ENCODE data around the gene ELFN1.
A peak's percentile ranks its signal among the peaks of the same experiment; 100 is the strongest.

ELFN1 gene

GRCh38 chr7:1727812-1728570, 57.9 kb downstream of the ELFN1 start:
- no peak for DNase-seq

- no peak for DNase-seq
Observed at GRCh38 chr7:1729183-1729582, 59.1 kb downstream of the ELFN1 start.

DNA sequence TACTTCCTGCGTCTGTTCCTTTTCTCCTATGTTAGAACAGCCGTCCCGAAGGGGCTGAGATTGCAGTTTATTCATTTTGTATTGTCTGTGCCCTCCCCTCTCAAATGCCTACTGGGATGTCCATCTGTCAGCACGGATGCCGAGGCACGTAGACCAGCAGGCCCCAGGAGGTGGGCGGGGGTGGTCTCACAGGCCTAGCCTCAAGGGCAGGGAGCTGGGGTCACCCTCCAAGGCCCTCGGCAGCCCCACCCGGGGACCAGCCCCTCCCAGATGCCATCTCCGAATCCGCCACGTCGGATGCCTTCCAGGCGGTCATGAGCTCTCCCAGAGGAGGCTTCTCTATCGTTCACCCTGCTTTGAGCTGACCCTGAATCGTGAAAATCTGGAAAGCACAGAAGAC, 59.7 kb downstream of the ELFN1 start:
- no peak for DNase-seq

- no peak for DNase-seq
Observed at GRCh38 chr7:1732072-1732471, 62.0 kb downstream of the ELFN1 start.

- no peak for DNase-seq
Observed at GRCh38 chr7:1732645-1733044, 62.6 kb downstream of the ELFN1 start.

GRCh38 chr7:1733206-1733907, 63.3 kb downstream of the ELFN1 start:
- DNase-seq, result no peak

DNA sequence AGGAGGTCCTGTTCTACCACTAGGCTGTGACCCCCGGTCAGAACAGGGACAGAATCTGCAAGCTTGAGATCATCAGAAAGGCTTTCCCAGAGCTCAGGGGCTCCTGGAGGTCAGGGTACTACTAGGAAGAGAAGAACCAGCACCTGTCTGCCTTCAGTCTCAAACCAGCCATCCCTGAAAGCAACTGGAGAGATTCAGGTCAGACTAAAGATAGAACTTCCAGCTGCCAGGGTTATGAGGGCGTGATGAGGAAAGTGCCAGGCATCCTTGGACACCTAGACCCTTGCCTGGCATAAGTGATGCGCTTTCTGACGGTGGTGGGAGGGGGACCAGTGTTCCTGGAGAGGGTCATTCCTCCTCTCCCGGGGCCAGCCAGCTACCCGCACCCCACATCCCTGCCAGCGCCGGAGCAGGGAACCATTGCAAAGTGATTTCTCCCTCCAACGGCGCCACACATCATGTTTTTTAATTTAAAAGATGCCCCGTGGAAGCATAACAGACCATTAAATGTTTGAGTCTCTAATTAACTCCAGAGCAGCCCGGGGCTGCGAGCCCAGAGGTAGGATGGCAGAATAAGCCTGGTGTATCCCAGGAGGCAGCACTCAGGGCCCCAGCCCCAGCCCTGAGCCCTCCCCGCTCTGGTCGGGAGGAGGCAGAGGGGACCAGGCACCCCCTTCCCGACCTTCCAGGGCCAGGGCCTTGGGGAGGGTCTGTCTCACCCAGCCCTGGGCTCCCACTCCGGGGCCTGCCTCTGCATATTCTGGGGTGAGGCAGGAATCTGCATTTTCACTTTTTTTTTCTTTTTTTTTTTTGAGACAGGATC, 64.0 kb downstream of the ELFN1 start:
- no peak for DNase-seq

DNA sequence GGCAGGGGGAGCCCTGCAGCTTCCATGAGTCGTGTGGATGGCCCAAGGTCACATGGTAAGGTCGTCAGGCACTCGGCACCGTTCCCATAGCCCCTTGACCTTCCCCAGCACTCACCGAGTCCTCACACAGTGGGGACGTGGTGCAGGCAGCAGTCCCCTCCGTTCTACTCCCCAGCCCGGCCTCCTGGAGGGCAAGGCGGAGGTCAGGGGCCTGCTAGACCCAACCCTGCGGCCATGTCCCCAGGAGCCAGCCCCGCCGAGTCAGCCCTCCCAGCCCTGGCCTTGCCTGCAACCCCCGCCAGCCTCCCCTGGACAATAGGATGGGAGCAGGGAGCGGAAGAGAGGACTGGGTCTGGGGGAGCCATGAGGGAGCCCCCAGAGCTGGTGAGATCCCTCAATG, 65.2 kb downstream of the ELFN1 start:
- DNase-seq, result no peak

DNA sequence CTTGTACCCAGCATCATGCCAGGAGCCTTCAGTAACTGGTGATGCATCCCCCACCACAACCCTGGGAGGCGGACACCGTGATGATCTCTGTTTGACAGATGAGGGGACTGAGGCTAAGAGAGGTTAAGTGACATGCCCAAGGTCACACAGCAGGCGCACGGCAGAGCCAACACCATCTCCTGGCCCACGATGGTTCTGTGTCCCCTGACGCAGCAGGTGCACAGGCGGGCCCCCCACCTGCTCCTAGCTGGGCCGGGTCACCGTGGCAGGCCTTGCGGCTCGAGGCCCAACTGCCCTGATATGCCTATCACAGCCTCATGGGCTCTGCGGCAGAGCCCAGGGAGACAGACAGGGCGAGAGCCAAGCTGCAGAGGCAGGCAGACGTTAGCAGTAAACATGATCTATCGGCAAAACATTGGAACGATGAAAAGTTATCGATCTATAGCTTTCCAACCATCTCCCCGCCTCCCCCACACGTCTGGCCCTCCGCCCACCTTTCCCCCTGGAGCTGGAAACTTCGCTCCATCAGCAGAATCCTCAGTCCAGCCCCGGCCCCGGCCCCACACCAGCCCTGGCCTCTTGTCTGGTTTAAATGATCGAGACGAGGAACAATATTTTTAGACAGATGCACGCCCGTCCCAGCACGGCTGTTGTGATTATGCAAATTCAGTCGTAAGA, 65.9 kb downstream of the ELFN1 start:
- no peak for DNase-seq

- DNase-seq, result no peak
Observed at GRCh38 chr7:1736484-1736817, 66.4 kb downstream of the ELFN1 start.

DNA sequence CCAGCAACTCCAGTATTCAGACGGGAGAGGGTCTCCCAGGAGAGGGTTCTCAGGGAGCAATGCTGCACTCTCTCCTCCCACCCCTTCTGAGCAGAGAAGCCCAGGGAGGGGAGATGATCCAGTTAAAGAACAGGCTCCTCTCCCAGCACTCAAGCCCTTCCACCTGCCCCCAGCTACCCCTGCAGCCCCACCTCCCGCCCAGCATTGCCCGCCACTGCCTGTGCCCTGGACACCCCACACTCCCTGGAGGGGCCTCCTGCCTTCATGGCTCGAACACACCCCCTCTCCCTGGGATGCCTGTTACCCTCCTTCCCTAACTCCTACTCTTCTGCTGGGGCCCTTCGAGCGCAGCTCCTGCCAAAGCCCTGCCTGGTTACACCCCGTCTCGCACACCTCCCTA, 66.8 kb downstream of the ELFN1 start:
- no peak for DNase-seq

GRCh38 chr7:1737523-1737922, 67.4 kb downstream of the ELFN1 start:
- DNase-seq, result no peak

- DNase-seq, result no peak
Observed at GRCh38 chr7:1737956-1738355, 67.9 kb downstream of the ELFN1 start.

GRCh38 chr7:1738511-1738910, 68.4 kb downstream of the ELFN1 start:
- DNase-seq, result no peak

DNA sequence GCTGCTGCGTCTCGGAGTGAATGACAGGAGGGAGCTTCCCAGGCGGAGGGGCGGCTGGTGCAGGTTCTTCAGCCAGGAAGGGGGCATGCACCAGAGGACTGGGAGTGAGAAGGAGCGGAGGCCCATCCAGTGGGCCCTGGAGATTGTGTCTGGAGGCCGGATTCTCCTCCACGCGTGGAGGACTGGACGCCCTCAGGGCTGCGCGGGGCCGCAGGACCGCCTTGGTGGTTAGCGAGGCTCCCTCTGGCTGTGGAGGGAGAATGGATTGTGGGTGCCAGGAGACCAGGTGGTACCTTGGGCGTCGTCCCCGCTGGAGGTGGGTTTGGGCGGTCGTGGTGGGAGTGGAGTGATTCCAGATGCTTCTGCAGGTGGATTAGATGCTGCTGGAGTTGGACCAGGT, 68.9 kb downstream of the ELFN1 start:
- DNase-seq, result no peak

DNA sequence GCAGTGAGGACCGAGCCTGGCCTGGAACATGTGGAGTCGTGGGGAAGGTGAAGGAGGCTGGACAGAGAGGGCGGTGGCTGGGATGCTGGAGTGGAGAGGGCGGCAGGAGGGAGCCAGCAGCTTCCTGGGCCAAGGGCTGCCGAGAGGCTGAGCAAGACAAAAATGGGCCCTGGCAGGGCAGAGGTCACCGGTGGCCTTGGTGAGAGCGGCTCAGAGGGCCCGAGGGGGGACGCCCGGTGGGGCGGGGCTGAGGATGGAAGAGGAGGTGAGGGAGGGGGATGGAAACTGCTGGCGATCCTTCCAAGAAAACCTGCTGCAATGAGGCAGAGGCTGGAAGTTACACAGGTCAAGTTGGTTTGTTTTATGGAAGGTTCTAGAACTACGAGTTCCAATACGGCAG, 69.5 kb downstream of the ELFN1 start:
- no peak for DNase-seq

GRCh38 chr7:1740214-1740613, 70.1 kb downstream of the ELFN1 start:
- DNase-seq, result no peak

- no peak for DNase-seq
Observed at GRCh38 chr7:1741246-1741645, 71.2 kb downstream of the ELFN1 start.

- no peak for DNase-seq
Observed at GRCh38 chr7:1741751-1742554, 71.9 kb downstream of the ELFN1 start.

GRCh38 chr7:1742555-1743303, 72.7 kb downstream of the ELFN1 start:
- DNase-seq, result peak; percentile 13

GRCh38 chr7:1743481-1744230, 73.6 kb downstream of the ELFN1 start:
- no peak for DNase-seq

Measured in fibroblast of skin of back (primary cell).